B cell (primary cell): ENCODE results near the gene RNF40.

ENCODE experiments used
- EZH2 ChIP-seq: IDR thresholded peaks from 2 replicates; pipeline ENCODE4 v1.6.1; 2012; ENCODE audit warnings: borderline replicate concordance, low read depth, mild to moderate bottlenecking, moderate library complexity, low read length; ENCODE audit not compliant: insufficient read depth, poor library complexity, severe bottlenecking
- TF ChIP-seq, protein P1 (sequence below): fragments of 200-600 bp; IDR thresholded peaks from one replicate; pipeline ENCODE4 v1.8.0; 2022; ENCODE audit warnings: antibody characterized with exemption, mild to moderate bottlenecking

DNA sequence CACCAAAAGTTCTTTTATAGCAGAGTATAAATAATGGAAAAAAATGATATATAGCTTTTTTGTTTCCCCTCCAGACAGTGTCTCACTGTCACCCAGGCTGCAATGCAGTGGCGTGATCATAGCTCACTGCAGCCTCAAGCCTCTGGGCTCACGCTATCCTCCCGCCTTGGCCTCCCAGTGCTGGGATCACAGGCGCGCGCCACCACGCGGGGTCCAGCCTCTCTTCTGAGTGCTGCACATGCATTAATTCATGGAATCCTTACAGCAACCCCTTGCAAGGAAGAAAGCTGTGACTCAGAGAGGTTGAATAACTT, 42.9 kb downstream of the RNF40 start:
- TF ChIP-seq, protein P1, sequence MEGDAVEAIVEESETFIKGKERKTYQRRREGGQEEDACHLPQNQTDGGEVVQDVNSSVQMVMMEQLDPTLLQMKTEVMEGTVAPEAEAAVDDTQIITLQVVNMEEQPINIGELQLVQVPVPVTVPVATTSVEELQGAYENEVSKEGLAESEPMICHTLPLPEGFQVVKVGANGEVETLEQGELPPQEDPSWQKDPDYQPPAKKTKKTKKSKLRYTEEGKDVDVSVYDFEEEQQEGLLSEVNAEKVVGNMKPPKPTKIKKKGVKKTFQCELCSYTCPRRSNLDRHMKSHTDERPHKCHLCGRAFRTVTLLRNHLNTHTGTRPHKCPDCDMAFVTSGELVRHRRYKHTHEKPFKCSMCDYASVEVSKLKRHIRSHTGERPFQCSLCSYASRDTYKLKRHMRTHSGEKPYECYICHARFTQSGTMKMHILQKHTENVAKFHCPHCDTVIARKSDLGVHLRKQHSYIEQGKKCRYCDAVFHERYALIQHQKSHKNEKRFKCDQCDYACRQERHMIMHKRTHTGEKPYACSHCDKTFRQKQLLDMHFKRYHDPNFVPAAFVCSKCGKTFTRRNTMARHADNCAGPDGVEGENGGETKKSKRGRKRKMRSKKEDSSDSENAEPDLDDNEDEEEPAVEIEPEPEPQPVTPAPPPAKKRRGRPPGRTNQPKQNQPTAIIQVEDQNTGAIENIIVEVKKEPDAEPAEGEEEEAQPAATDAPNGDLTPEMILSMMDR = no peak
- TF ChIP-seq EZH2 = no peak
